ENCODE results near the gene TMEM213. TPM values are rescaled to one million over a fixed set of nuclear protein-coding genes. Genes with fewer than 3 reads are reported as not detected.

Gene TMEM213
- total and polyA plus RNA-seq, 2 of the 8 experiments (the other 6 are each of a cell fraction or from before 2014, with no cell fraction given) = 0.21 to 0.67 TPM

GRCh38 chr7:138822867-138823535 lies 25.2 kb downstream of the TMEM213 start:
- H2BK15ac ChIP-seq (ENCODE audit: low read length) = no peak overlapping the region
- H2BK120ac ChIP-seq (replicated peaks; ENCODE audit: low read depth, low read length) = no peak overlapping the region
- H3K4me3 ChIP-seq (ENCODE audit: extremely low read depth in 1 of 4, insufficient read depth in 2 of 4, low read depth in 3 of 4, low read length in 4 of 4) = no peak overlapping the region
- H2BK12ac ChIP-seq (ENCODE audit: low read depth, low read length) = no peak overlapping the region
- H3K23me2 ChIP-seq (ENCODE audit: low read depth, low read length) = no peaks in the 10 kb centered on the region
- H2BK20ac ChIP-seq (ENCODE audit: low read length) = no peak overlapping the region
- no peak overlapping the region for H3K27ac ChIP-seq (ENCODE audit: low read depth, low read length)
- H3K56ac ChIP-seq (replicated peaks; ENCODE audit: insufficient read length, low read depth, low read length) = no peak overlapping the region
- ChIA-PET CTCF (ENCODE audit: partially characterized antibody) (interaction anchor here (1.1 kb wide), 1 partner anchor 15 kb away, joined by 3 read pairs; no protein-coding TSS in a partner anchor), POLR2A (ENCODE audit: partially characterized antibody) (interaction anchor here (0.7 kb wide), 1 partner anchor 167 kb away, joined by 3 read pairs; no protein-coding TSS in a partner anchor)
- FAIRE-seq (no peak), DNase-seq (ENCODE audit: low read depth in 1 of 2, low spot score in 2 of 2) (no peak)
- no peak overlapping the region for H2AFZ ChIP-seq (ENCODE audit: low read length)
- no peaks in the 10 kb centered on the region; a peak in 1 of 7 replicates for H3K4me1 ChIP-seq (replicated peaks in 1 of 4; ENCODE audit: control insufficient read depth in 3 of 4, insufficient read depth in 4 of 4, low read length in 3 of 4)
- no peaks in the 10 kb centered on the region for H3K36me3 ChIP-seq (ENCODE audit: control insufficient read depth in 2 of 4, insufficient read depth in 4 of 4, low read length in 3 of 4)
- no peak overlapping the region for H4K91ac ChIP-seq (replicated peaks; ENCODE audit: insufficient read length, low read length)
- H2BK5ac ChIP-seq (ENCODE audit: low read depth, low read length) = no peak overlapping the region
- H3K79me1 ChIP-seq (ENCODE audit: low read depth, low read length) = no peaks in the 10 kb centered on the region
- H3K4ac ChIP-seq (replicated peaks; ENCODE audit: insufficient read length, low read depth, low read length) = no peak overlapping the region
- H4K8ac ChIP-seq (ENCODE audit: extremely low read depth, insufficient read depth, low read length) = no peak overlapping the region
- H4K5ac ChIP-seq (ENCODE audit: insufficient read length, low read depth, low read length) = no peak overlapping the region
- no peak overlapping the region for H3K4me2 ChIP-seq (ENCODE audit: insufficient read depth in 1 of 2, low read depth in 2 of 2, low read length in 2 of 2)
- TF ChIP-seq EZH2 (IDR thresholded peaks at IDR 0.05; ENCODE audit: low read depth, low read length, severe bottlenecking) (no peak), SIRT6 (IDR thresholded peaks at IDR 0.05; ENCODE audit: low read length) (no peak), MAX (IDR thresholded peaks at IDR 0.05) (no peak), CBX5 (IDR thresholded peaks at IDR 0.05; ENCODE audit: low read depth, low read length) (no peak), BCL11A (IDR thresholded peaks at IDR 0.05; ENCODE audit: low read depth in 2 of 2, low read length in 2 of 2) (no peak), ATF3 (IDR thresholded peaks at IDR 0.05; ENCODE audit: insufficient read depth, low read depth, low read length) (no peak), NRF1 (IDR thresholded peaks at IDR 0.05; ENCODE audit: low read depth, low read length) (no peak), POLR2AphosphoS5 (IDR thresholded peaks at IDR 0.05; ENCODE audit: low read depth, low read length) (no peak), NANOG (IDR thresholded peaks at IDR 0.05; ENCODE audit: insufficient read depth, low read depth, low read length, poor library complexity, severe bottlenecking) (no peak), KDM1A (IDR thresholded peaks at IDR 0.05; ENCODE audit: borderline replicate concordance, low read length) (no peak), CREB1 (IDR thresholded peaks at IDR 0.05) (no peak), KDM4A (IDR thresholded peaks at IDR 0.05; ENCODE audit: low read depth, low read length, severe bottlenecking) (no peak)
- 89% methylated on average over 11 of the region's 11 CpGs; no CpG with 5 or more reads in 1 of the 2 experiments for whole genome bisulfite sequencing, 2 experiments (ENCODE audit: extremely low coverage in 1 of 2, insufficient coverage in 1 of 2, insufficient read length in 1 of 2, insufficient replicate concordance in 2 of 2, low coverage in 1 of 2, low lambda C conversion rate in 2 of 2, missing lambda C conversion rate in 1 of 2)
- H3K23ac ChIP-seq (ENCODE audit: insufficient read length) = no peak overlapping the region
- H3K14ac ChIP-seq (ENCODE audit: insufficient read length) = no peak overlapping the region
- no peaks in the 10 kb centered on the region for H3K9me3 ChIP-seq (ENCODE audit: insufficient read depth in 2 of 2, low read depth in 1 of 2, low read length in 1 of 2)
- H4K20me1 ChIP-seq (replicated peaks in 1 of 2; ENCODE audit: control insufficient read depth in 1 of 2, insufficient read depth in 2 of 2, low read length in 2 of 2) = no peaks in the 10 kb centered on the region
- H2AK5ac ChIP-seq (ENCODE audit: low read depth, low read length) = 0 out of 2 replicates have a peak overlapping the region, but pooled peaks have one; percentile 6
- no peaks in the 10 kb centered on the region; a peak in 1 of 7 replicates for H3K27me3 ChIP-seq (replicated peaks in 1 of 4; ENCODE audit: control insufficient read depth in 3 of 4, extremely low read depth in 1 of 4, insufficient read depth in 3 of 4, low read length in 3 of 4)
- no peak overlapping the region for H3K9ac ChIP-seq (replicated peaks in 1 of 4; ENCODE audit: extremely low read depth in 1 of 4, low read depth in 3 of 4, low read length in 3 of 4)
- no peaks in the 10 kb centered on the region for H3K79me2 ChIP-seq (ENCODE audit: control insufficient read depth in 1 of 2, insufficient read depth in 2 of 2, low read length in 2 of 2)
- no peak overlapping the region for H3K18ac ChIP-seq (ENCODE audit: extremely low read depth, low read length)

Measured in H1 (cell line).